Measurements from ENCODE around the gene RNMT. TPM values are rescaled to one million over a fixed set of nuclear protein-coding genes. Genes with fewer than 3 reads are reported as not detected.

RNMT gene
- total and polyA plus RNA-seq, 4 donors: 6.1 to 30.2 (median 17.0) TPM

DNA sequence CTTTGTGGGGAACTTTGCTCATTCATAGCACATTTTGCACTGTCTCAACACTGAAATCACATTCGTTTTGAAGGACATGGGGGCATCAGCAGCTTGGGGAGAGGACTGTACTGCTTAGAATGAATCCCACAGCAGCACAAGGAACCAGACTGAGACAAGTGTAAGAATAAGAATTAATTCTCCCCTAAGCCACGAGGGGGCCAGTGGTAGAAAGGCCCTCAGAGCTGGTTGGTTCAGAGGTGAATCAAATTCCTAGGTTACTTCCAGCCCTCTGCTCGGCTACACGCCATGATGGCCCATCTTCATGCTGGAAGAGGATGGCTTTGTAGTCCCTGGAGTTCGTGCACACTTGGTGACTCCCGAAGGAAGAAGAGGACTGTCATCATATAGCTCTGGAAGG is 85.5 kb downstream of the RNMT start:
- no peaks in the 10 kb centered on the region for H3K4me1 ChIP-seq (ENCODE audit: control insufficient read depth in 1 of 2, insufficient read depth in 2 of 2, low read length in 2 of 2)
- no peak for DNase-seq
- H3K27ac ChIP-seq (ENCODE audit: low read depth in 1 of 2, low read length in 2 of 2): no peak overlapping the region
- WGBS, 2 donors: 57 to 61% methylated on average over 6 of the region's 6 CpGs
- intact Hi-C loops (cut with DNase I): no loop called here
- H3K36me3 ChIP-seq (ENCODE audit: control insufficient read depth in 1 of 2, insufficient read depth in 2 of 2, low read length in 1 of 2): no peaks in the 10 kb centered on the region
- H3K4me3 ChIP-seq (ENCODE audit: low read length in 2 of 2): no peak overlapping the region
- no peaks in the 10 kb centered on the region for H3K27me3 ChIP-seq (ENCODE audit: control insufficient read depth in 1 of 2, insufficient read depth in 2 of 2, low read length in 1 of 2)
- ATAC-seq (ENCODE audit: low FRiP score): no peak
- no peaks in the 10 kb centered on the region for H3K9me3 ChIP-seq (ENCODE audit: control insufficient read depth, low read length)

DNA sequence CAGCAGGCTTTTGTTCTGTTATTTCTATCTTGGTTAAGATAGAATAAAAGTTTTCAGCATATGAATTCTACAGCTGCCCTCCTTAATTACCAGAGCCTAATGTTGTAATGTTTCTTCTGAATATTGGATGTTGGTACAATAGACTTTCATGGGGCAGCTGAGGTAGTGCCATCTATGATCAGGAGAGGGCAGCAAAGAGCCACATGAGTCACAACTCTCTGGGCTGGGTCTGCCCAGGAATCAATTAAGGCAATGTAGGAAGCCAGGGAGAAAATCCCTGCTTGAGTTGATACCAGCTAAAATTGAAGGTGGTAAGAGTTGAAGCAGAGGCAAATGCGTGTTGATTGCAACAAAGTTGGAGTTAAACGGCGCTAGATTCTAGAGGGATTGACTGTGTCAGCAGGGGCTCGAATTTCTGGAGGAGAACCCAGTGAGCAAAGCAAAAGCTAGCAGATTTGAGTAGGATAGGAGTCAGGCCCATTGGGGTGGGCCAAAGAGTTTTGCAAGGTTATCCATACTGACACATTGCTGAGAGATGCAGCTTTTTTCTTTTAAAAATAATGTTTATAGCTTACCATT is 86.9 kb downstream of the RNMT start:
- Histone ChIP-seq H3K27me3 (ENCODE audit: control insufficient read depth in 1 of 2, insufficient read depth in 2 of 2, low read length in 1 of 2) (no peaks in the 10 kb centered on the region), H3K27ac (ENCODE audit: low read depth in 1 of 2, low read length in 2 of 2) (no peak overlapping the region), H3K4me1 (ENCODE audit: control insufficient read depth in 1 of 2, insufficient read depth in 2 of 2, low read length in 2 of 2) (no peaks in the 10 kb centered on the region), H3K4me3 (ENCODE audit: low read length in 2 of 2) (no peak overlapping the region), H3K9me3 (ENCODE audit: control insufficient read depth, low read length) (no peaks in the 10 kb centered on the region), H3K36me3 (ENCODE audit: control insufficient read depth in 1 of 2, insufficient read depth in 2 of 2, low read length in 1 of 2) (no peaks in the 10 kb centered on the region)
- peak in 1 of 2 donors; percentile 59 for DNase-seq
- intact Hi-C loops (cut with DNase I): no loop called here
- 26 to 28% methylated on average over 4 of the region's 4 CpGs for WGBS, 2 donors
- ATAC-seq (ENCODE audit: low FRiP score): peak; percentile 84

Other genes with a start within 250 kb of the RNMT start
- gene FAM210A, start 115 bp upstream of the RNMT start, total RNA-seq: 10 to 100 TPM; 12.2 to 14.7 TPM
- 10 to 100 TPM in 1 of 2 donors, 1 to 10 TPM in 1; 3.5 to 10.3 TPM for gene FAM210A, start 115 bp upstream of the RNMT start, polyA plus RNA-seq
- gene MC5R, start 97.5 kb downstream of the RNMT start, total RNA-seq: not detected
- gene MC5R, start 97.5 kb downstream of the RNMT start, polyA plus RNA-seq: not detected
- not detected for gene MC2R, start 188.9 kb downstream of the RNMT start, total RNA-seq
- not detected for gene MC2R, start 188.9 kb downstream of the RNMT start, polyA plus RNA-seq